IMR-90 (cell line): ENCODE data around the gene SERPINB13. TPM values are rescaled to one million over a fixed set of nuclear protein-coding genes. Genes with fewer than 3 reads are reported as not detected.

ENCODE experiments used
- ATAC-seq: fragments of 200-7000 bp; cut with Tn5 transposase; 2 replicates; pipeline ENCODE4 v1.9.1; 2020; ENCODE audit warnings: low read depth, mild to moderate bottlenecking, moderate library complexity
- BruUV-seq: library from RNA; stranded (reverse); fragments of 400-500 nt; replicated peaks from 2 replicates; lab custom pipeline; 2021; lab: Mats Ljungman, UMichigan
- CTCF ChIA-PET: fragments of 300-600 bp; formaldehyde crosslinking; extraction: SDS; loops from one replicate; lab custom pipeline; 2021; ENCODE audit warnings: antibody characterized with exemption; lab: Yijun Ruan, JAX
- POLR2A ChIA-PET: fragments of 300-600 bp; sonication (Branson Sonifier 250); formaldehyde crosslinking; loops from one replicate; lab custom pipeline; 2022; ENCODE audit warnings: antibody characterized with exemption; ENCODE audit not compliant: unreplicated experiment; lab: Charles Lee
- DNase-seq: peaks from one replicate; pipeline ENCODE4 v3.0.0; 2013
- H2AFZ ChIP-seq: replicated peaks from 2 replicates; pipeline ENCODE3; 2013; ENCODE audit warnings: low read length, mild to moderate bottlenecking; ENCODE audit not compliant: poor library complexity
- H2AK5ac ChIP-seq: 2 replicates; pipeline ENCODE4 v1.6.1; 2013; ENCODE audit warnings: low read depth, low read length, inconsistent platforms
- H2AK9ac ChIP-seq: replicated peaks from 2 replicates; pipeline ENCODE3; 2013; ENCODE audit warnings: mild to moderate bottlenecking, low read depth, low read length, moderate library complexity; ENCODE audit not compliant: poor library complexity
- H2BK120ac ChIP-seq: 2 replicates; pipeline ENCODE4 v1.6.1; 2013; ENCODE audit warnings: low read depth, low read length, inconsistent platforms
- H2BK15ac ChIP-seq: 3 replicates; pipeline ENCODE4 v1.6.1; 2013; ENCODE audit warnings: low read depth, low read length, inconsistent platforms
- H2BK20ac ChIP-seq: 2 replicates; pipeline ENCODE4 v1.6.1; 2013; ENCODE audit warnings: low read depth, mild to moderate bottlenecking, inconsistent platforms, low read length, moderate library complexity
- H2BK5ac ChIP-seq: 2 replicates; pipeline ENCODE4 v1.6.1; 2013; ENCODE audit warnings: mild to moderate bottlenecking, low read depth, low read length, inconsistent platforms; ENCODE audit not compliant: poor library complexity, severe bottlenecking
- H3K14ac ChIP-seq: replicated peaks from 2 replicates; pipeline ENCODE4 v1.6.1; 2013; ENCODE audit warnings: low read depth, low read length, inconsistent platforms
- H3K18ac ChIP-seq: 2 replicates; pipeline ENCODE4 v1.6.1; 2013; ENCODE audit warnings: low read depth, low read length, control low read depth
- H3K23ac ChIP-seq: 2 replicates; pipeline ENCODE4 v1.6.1; 2013; ENCODE audit warnings: low read depth, low read length, inconsistent platforms
- H3K27ac ChIP-seq: 2 replicates; pipeline ENCODE4 v1.5.1; 2013; ENCODE audit warnings: mild to moderate bottlenecking, control low read depth, low read length; ENCODE audit not compliant: insufficient read depth
- H3K27me3 ChIP-seq: 2 replicates; pipeline ENCODE4 v1.6.1; 2013; ENCODE audit warnings: low read length; ENCODE audit not compliant: control insufficient read depth, insufficient read depth
- H3K36me3 ChIP-seq: 2 replicates; pipeline ENCODE4 v1.6.1; 2013; ENCODE audit warnings: low read length, mixed read lengths; ENCODE audit not compliant: control insufficient read depth, insufficient read depth
- H3K4ac ChIP-seq: 2 replicates; pipeline ENCODE4 v1.6.1; 2013; ENCODE audit warnings: low read depth, low read length, inconsistent platforms
- H3K4me1 ChIP-seq: 2 replicates; pipeline ENCODE4 v1.6.1; 2013; ENCODE audit warnings: low read length, mixed read lengths; ENCODE audit not compliant: control insufficient read depth, insufficient read depth
- H3K4me2 ChIP-seq: 2 replicates; pipeline ENCODE4 v1.6.1; 2013; ENCODE audit warnings: low read depth, mild to moderate bottlenecking, control low read depth, low read length, moderate library complexity
- H3K4me3 ChIP-seq: 2 replicates; pipeline ENCODE4 v1.5.1; 2013; ENCODE audit warnings: low read depth, mild to moderate bottlenecking, control low read depth, low read length, moderate library complexity; ENCODE audit not compliant: insufficient read depth
- H3K56ac ChIP-seq: 2 replicates; pipeline ENCODE4 v1.6.1; 2013; ENCODE audit warnings: low read length, inconsistent platforms; ENCODE audit not compliant: insufficient read depth; ENCODE audit errors: extremely low read depth
- H3K79me1 ChIP-seq, 2 experiments: 2 replicates each; pipeline ENCODE4 v1.6.1; 2013; ENCODE audit warnings: low read length in 2 of 2, inconsistent platforms in 1 of 2, low read depth in 1 of 2
- H3K9ac ChIP-seq: 2 replicates; pipeline ENCODE4 v1.6.1; 2013; ENCODE audit warnings: low read depth, low read length, control low read depth
- H3K9me1 ChIP-seq: 2 replicates; pipeline ENCODE4 v1.6.1; 2013; ENCODE audit warnings: low read length, inconsistent platforms; ENCODE audit not compliant: insufficient read depth
- H3K9me3 ChIP-seq: 2 replicates; pipeline ENCODE4 v1.6.1; 2013; ENCODE audit warnings: low read length; ENCODE audit not compliant: control insufficient read depth, insufficient read depth
- H4K20me1 ChIP-seq: 2 replicates; pipeline ENCODE4 v1.6.1; 2013; ENCODE audit warnings: low read length, inconsistent platforms; ENCODE audit not compliant: insufficient read depth
- H4K5ac ChIP-seq: 2 replicates; pipeline ENCODE4 v1.6.1; 2013; ENCODE audit warnings: mild to moderate bottlenecking, low read depth, low read length, control low read depth
- H4K8ac ChIP-seq, 2 experiments: 2 replicates each; pipeline ENCODE4 v1.6.1; 2013; ENCODE audit warnings: low read depth in 2 of 2, low read length in 2 of 2, control low read depth in 1 of 2, inconsistent platforms in 1 of 2
- H4K91ac ChIP-seq: 2 replicates; pipeline ENCODE4 v1.6.1; 2013; ENCODE audit warnings: low read depth, low read length, inconsistent platforms; ENCODE audit not compliant: insufficient read depth
- BHLHE40 ChIP-seq: fragments of 150-350 bp; IDR thresholded peaks from 2 replicates; pipeline ENCODE4 v1.6.1; 2016; ENCODE audit warnings: mild to moderate bottlenecking, low read depth, low read length
- CEBPB ChIP-seq: IDR thresholded peaks from 2 replicates; pipeline ENCODE4 v1.6.1; 2012; ENCODE audit warnings: low read depth, low read length, improper control_type of control experiment
- CHD1 ChIP-seq: IDR thresholded peaks from 2 replicates; pipeline ENCODE4 v1.6.1; 2012; ENCODE audit warnings: low read depth, low read length, improper control_type of control experiment
- FOS ChIP-seq: fragments of 150-350 bp; IDR thresholded peaks from 2 replicates; pipeline ENCODE4 v1.6.1; 2016; ENCODE audit warnings: low read depth, low read length
- MAFK ChIP-seq: IDR thresholded peaks from 2 replicates; pipeline ENCODE4 v1.6.1; 2012; ENCODE audit warnings: low read depth, low read length, improper control_type of control experiment
- MAZ ChIP-seq: IDR thresholded peaks from 2 replicates; pipeline ENCODE4 v1.6.1; 2012; ENCODE audit warnings: low read depth, mild to moderate bottlenecking, low read length, improper control_type of control experiment, moderate library complexity, borderline replicate concordance
- MXI1 ChIP-seq: IDR thresholded peaks from 2 replicates; pipeline ENCODE4 v1.6.1; 2012; ENCODE audit warnings: low read depth, mild to moderate bottlenecking, low read length, moderate library complexity, borderline replicate concordance
- NFE2L2 ChIP-seq: fragments of 150-350 bp; IDR thresholded peaks from 2 replicates; pipeline ENCODE4 v1.6.1; 2016; ENCODE audit warnings: low read depth, mild to moderate bottlenecking, low read length
- POLR2A ChIP-seq: IDR thresholded peaks from 2 replicates; pipeline ENCODE4 v1.6.1; 2012; ENCODE audit warnings: mild to moderate bottlenecking, low read depth, low read length
- RCOR1 ChIP-seq: IDR thresholded peaks from 2 replicates; pipeline ENCODE4 v1.6.1; 2012; ENCODE audit warnings: mild to moderate bottlenecking, low read length, improper control_type of control experiment; ENCODE audit not compliant: insufficient replicate concordance
- RFX5 ChIP-seq: IDR thresholded peaks from 2 replicates; pipeline ENCODE4 v1.8.0; 2012; ENCODE audit warnings: low read depth, mild to moderate bottlenecking, low read length, moderate library complexity
- SMC3 ChIP-seq: fragments of 150-350 bp; IDR thresholded peaks from 2 replicates; pipeline ENCODE4 v1.6.1; 2016; ENCODE audit warnings: low read depth, mild to moderate bottlenecking, antibody characterized with exemption, low read length, moderate library complexity
- WGBS, 2 experiments: methylation state at CpG; one replicate each; pipeline versions ENCODE4 v1.1.5 to v1.1.7; 2013; ENCODE audit warnings: missing lambda C conversion rate in 2 of 2; ENCODE audit not compliant: insufficient read length in 1 of 2; ENCODE audit errors: extremely low coverage in 2 of 2; 5-methylcytosine and 5-hydroxymethylcytosine counted together
- dilution Hi-C: fragments of 300-500 bp; cut with HindIII; formaldehyde crosslinking; loops from one replicate; pipeline ENCODE4 v1.14.3; 2018; ENCODE audit warnings: low sequenced_read_pairs; ENCODE audit not compliant: unreplicated experiment
- in situ Hi-C: fragments of 300-500 bp; cut with MboI; formaldehyde crosslinking; loops from 3 replicates; pipeline ENCODE4 v1.14.3; 2019; ENCODE audit warnings: low sequenced_read_pairs, inconsistent platforms, mixed read lengths
- intact Hi-C: fragments of 100-400 bp; cut with micrococcal nuclease; formaldehyde crosslinking; loops from 2 replicates; pipeline ENCODE4 v1.10.0; 2022
- polyA plus RNA-seq, 3 experiments: library from polyadenylated mRNA; depleted of rRNA; stranded (reverse); fragments of >200 nt; gene quantifications; 2 replicates each; pipeline ENCODE4 v1.2.3, GENCODE V29; 2012; ENCODE audit warnings: low replicate concordance in 1 of 3
- total RNA-seq: library from RNA; depleted of rRNA; stranded (reverse); fragments of >200 nt; gene quantifications from 2 replicates; pipeline ENCODE4 v1.2.3, GENCODE V29; 2012

Gene SERPINB13
- total and polyA plus RNA-seq, 2 of the 4 experiments (the other 2 are of a cell fraction): not detected

DNA sequence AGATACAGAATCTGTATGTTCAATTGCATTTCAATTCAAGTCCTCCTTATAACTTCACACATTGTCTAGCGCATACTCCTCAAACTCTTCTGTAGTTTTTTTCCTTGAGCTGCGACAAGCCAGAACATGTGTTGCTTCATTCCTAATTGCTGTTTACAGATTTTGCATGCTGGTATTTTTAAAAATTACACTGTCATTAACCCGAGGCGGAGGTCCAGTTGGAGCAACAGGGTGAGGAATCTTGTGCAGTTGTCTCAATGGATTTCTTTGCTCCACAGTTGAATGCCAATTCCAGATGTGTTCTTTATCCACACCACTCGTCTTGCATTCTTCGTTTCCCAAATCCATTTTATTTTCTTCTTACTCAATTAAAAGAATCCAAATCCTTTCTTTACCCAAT is 16.4 kb upstream of the SERPINB13 start:
- intact Hi-C loops: no loop called here
- WGBS, 2 experiments: 100% methylated on average over 2 of the region's 6 CpGs; no CpG with 5 or more reads in 1 of the 2 experiments

More for the DNA sequence above, 16.4 kb upstream of the SERPINB13 start:
- Histone ChIP-seq H4K8ac (no peak overlapping the region), H3K23ac (no peak overlapping the region), H2BK20ac (no peak overlapping the region), H2AK5ac (no peak overlapping the region), H2BK5ac (no peak overlapping the region), H3K4me2 (no peak overlapping the region), H2AFZ (no peak overlapping the region), H3K4me3 (no peak overlapping the region), H2BK15ac (no peak overlapping the region), H4K5ac (no peak overlapping the region), H3K18ac (no peak overlapping the region), H3K56ac (no peak overlapping the region), H3K9ac (no peak overlapping the region), H3K9me3 (no peaks in the 10 kb centered on the region), H3K14ac (no peak overlapping the region), H3K36me3 (no peaks in the 10 kb centered on the region), H3K79me1 (no peaks in the 10 kb centered on the region), H4K91ac (no peak overlapping the region), H3K27me3 (peaks cover 6% of the 10 kb centered on the region; the same call in 1 of the 2 replicates), H3K9me1 (no peaks in the 10 kb centered on the region), H3K4me1 (no peaks in the 10 kb centered on the region), H3K4ac (no peak overlapping the region), H4K20me1 (no peaks in the 10 kb centered on the region), H2BK120ac (no peak overlapping the region), H3K27ac (no peak overlapping the region), H2AK9ac (no peak overlapping the region)
- POLR2A ChIA-PET: no interaction called here
- BruUV-seq: no TSS peak
- TF ChIP-seq SMC3 (no peak), BHLHE40 (no peak), CHD1 (no peak), POLR2A (no peak), FOS (no peak), RCOR1 (no peak), NFE2L2 (no peak), MAFK (no peak), MXI1 (no peak), CEBPB (no peak), RFX5 (no peak), MAZ (no peak)
- CTCF ChIA-PET: no interaction called here
- in situ Hi-C loops: no loop called here
- dilution Hi-C loops: no loop called here
- ATAC-seq: no peak
- DNase-seq: no peak
